HUES48 (cell line): Measurements from ENCODE around the gene NHEJ1.

ENCODE experiments used
- H3K27ac ChIP-seq: one replicate; pipeline ENCODE4 v1.7.0; 2013; ENCODE audit warnings: low read depth, low read length, inconsistent platforms
- H3K27me3 ChIP-seq: 2 replicates; pipeline ENCODE4 v1.6.1; 2013; ENCODE audit warnings: mild to moderate bottlenecking, low read length; ENCODE audit not compliant: control insufficient read depth, insufficient read depth
- H3K36me3 ChIP-seq: 2 replicates; pipeline ENCODE4 v1.6.1; 2013; ENCODE audit warnings: low read length; ENCODE audit not compliant: control insufficient read depth, insufficient read depth
- H3K4me1 ChIP-seq: 2 replicates; pipeline ENCODE4 v1.6.1; 2013; ENCODE audit warnings: mild to moderate bottlenecking, low read length; ENCODE audit not compliant: control insufficient read depth, insufficient read depth
- H3K4me3 ChIP-seq: 2 replicates; pipeline ENCODE4 v1.5.1; 2013; ENCODE audit warnings: mild to moderate bottlenecking, low read depth, low read length
- H3K9ac ChIP-seq: 2 replicates; pipeline ENCODE4 v1.6.1; 2013; ENCODE audit warnings: mild to moderate bottlenecking, low read depth, low read length, moderate library complexity
- H3K9me3 ChIP-seq: 2 replicates; pipeline ENCODE4 v1.6.1; 2013; ENCODE audit warnings: low read length; ENCODE audit not compliant: control insufficient read depth, insufficient read depth

The NHEJ1 gene

DNA sequence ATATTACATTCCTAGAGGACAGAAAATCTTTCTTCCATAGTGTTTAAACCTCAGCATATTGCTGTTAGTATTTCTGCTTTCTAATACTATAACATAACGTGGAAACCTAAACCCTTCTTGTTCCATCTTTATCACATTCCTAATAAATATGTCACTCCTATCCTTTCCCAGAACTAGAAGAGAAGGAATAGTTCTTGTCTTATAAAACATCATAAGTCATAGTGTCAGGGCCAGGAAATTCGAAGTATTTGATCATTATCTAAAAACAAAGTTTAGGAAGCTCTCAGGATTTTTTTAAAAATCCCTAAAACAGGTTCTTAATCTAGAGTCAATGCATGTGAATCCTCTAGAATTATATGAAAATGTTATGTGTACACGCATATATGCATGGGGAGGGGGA is 2.0 kb downstream of the NHEJ1 start:
- Histone ChIP-seq H3K4me1 (peaks cover 10% of the 10 kb centered on the region), H3K9ac (no peak overlapping the region), H3K27ac (no peak overlapping the region), H3K36me3 (peaks cover 23% of the 10 kb centered on the region), H3K4me3 (no peak overlapping the region), H3K9me3 (no peaks in the 10 kb centered on the region), H3K27me3 (no peaks in the 10 kb centered on the region)

DNA sequence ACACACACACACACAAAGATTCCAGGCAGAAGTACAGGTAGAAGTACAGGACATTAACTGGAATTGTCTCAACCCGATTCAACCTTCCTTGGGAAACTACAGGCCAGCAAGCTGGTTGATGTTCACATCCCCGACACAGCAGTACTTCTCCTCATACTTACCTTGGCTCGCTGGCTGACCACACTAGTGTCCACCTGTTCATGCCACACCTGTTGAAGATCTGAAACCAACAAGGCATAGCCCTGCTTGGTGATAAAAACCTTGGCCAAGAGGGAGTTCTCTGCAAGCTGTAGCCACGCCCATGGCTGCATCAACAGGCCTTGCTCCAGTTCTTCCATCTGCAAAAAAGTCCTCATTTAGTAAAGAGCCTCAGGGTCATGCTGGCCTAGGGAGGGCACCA is 2.6 kb downstream of the NHEJ1 start:
- Histone ChIP-seq H3K9ac (no peak overlapping the region), H3K9me3 (no peaks in the 10 kb centered on the region), H3K36me3 (peaks cover 26% of the 10 kb centered on the region), H3K4me1 (peaks cover 10% of the 10 kb centered on the region), H3K27me3 (no peaks in the 10 kb centered on the region), H3K4me3 (no peak overlapping the region), H3K27ac (no peak overlapping the region)

DNA sequence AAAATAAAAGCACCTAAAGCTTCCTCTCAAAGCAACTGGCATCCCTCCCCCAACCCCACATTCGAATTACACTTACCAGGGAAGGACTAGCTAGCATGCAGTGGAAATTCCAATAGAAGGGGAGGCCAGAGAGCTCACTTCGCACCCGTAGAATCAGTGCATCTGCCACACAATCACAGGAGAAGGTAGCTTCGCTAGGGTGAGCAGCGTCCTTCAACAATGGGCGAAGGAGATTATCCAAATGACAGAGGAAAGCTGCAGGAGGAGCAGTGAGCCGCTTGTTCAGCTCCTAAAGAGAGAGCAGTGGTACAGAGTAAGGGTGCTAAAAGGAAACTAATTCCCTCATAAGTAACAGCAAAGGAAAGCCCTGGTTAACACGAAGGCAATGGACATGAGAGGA is 3.2 kb downstream of the NHEJ1 start:
- H3K4me1 ChIP-seq = peaks cover 10% of the 10 kb centered on the region
- no peak overlapping the region for H3K4me3 ChIP-seq
- H3K27ac ChIP-seq = no peak overlapping the region
- H3K36me3 ChIP-seq = peaks cover 28% of the 10 kb centered on the region
- H3K27me3 ChIP-seq = no peaks in the 10 kb centered on the region
- no peak overlapping the region for H3K9ac ChIP-seq
- no peaks in the 10 kb centered on the region for H3K9me3 ChIP-seq

DNA sequence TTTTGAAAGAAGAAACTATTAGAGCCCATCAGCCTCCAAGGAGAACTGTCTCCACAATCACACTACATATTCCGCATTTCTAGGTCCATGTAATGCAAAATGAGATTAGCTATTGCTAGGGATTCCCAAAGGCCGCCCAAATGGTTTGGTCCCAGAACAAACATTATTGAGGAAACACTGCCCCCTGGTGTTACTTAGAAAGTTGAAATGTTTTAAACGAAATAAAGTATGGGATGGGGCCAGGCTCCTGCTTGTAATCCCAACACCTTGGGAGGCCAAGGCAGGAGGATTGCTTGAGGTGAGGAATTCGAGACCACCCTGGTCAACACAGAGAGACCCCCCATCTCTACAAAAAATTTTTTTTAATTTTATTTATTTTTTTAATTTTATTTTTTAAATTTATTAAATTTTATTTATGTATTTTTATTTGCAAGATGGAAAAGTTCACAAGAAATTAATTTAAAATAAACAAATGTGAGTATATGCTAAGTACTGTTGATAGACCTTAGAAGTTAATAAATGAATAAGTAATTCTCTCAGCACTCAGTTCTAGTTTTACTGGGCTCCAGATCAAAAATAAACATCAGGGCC is 5.5 kb downstream of the NHEJ1 start:
- peaks cover 31% of the 10 kb centered on the region for H3K36me3 ChIP-seq
- no peak overlapping the region for H3K9ac ChIP-seq
- H3K9me3 ChIP-seq = no peaks in the 10 kb centered on the region
- H3K4me1 ChIP-seq = 0 out of 2 replicates have a peak, but pooled peaks cover 4% of the 10 kb centered on the region
- H3K4me3 ChIP-seq = no peak overlapping the region
- no peaks in the 10 kb centered on the region for H3K27me3 ChIP-seq
- no peak overlapping the region for H3K27ac ChIP-seq

DNA sequence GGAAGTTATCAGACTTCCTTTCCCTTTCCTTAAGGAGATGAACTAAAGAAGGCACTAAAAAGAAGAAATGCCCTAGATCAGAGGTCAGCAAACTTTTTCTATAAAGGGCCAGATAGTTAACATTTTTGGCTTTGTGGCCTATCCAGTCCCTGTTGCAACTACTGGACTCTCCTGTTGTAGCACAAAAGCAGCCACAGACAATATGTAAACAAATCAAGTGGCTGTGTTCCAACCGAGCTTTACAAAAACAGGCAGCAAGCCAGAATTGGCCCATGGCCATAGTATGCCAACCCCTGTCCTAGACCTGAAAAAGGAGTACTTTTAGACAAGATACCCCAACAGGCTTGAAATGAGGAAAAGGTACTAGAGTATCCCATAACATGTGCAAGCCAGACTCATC is 10.9 kb downstream of the NHEJ1 start:
- Histone ChIP-seq H3K27me3 (no peaks in the 10 kb centered on the region), H3K27ac (no peak overlapping the region), H3K4me1 (no peaks in the 10 kb centered on the region), H3K36me3 (peaks cover 34% of the 10 kb centered on the region), H3K4me3 (no peak overlapping the region), H3K9ac (no peak overlapping the region), H3K9me3 (no peaks in the 10 kb centered on the region)

DNA sequence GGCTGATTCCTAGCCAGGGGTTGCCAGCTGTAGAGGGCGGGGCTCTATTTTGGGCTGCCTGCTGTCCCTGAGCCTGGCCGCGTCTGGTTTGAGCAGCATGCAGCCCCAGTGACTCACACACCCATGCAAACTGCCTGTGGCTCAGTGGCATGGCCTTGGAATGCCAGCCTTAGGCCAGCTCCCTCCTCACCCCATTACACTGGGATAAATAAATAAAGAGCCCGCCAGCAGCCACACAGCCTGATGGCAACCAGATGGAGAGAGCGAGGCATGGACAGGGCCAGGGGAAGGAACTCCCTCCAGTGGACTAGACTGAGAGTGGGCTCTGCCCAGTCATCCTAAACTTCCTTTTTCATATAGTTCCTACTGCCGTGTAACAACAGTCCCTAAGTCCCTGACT is 18.3 kb downstream of the NHEJ1 start:
- H3K9ac ChIP-seq = no peak overlapping the region
- peaks cover 33% of the 10 kb centered on the region; the same call in 1 of the 2 replicates for H3K36me3 ChIP-seq
- H3K9me3 ChIP-seq = no peaks in the 10 kb centered on the region
- no peak overlapping the region for H3K4me3 ChIP-seq
- no peak overlapping the region for H3K27ac ChIP-seq
- H3K27me3 ChIP-seq = no peaks in the 10 kb centered on the region
- H3K4me1 ChIP-seq = no peaks in the 10 kb centered on the region

DNA sequence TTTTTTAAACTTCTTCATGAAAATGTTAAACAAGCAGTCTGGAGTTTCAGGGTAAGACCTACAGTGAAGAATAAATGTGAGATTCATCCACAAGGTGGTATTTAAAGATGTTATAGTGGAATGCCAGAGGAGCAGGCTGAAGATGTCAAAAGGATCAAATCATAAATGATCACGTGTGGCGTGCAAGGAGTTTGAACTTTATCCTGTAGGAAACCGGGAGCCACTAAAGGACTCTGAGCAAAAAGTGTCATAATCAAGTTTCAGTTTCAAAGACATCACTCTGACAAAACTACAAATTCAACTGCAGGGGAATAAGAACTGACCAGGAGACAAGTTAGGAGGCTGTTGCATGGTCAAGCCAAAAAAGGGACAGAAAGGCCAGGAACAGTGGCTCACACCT is 19.9 kb downstream of the NHEJ1 start:
- no peaks in the 10 kb centered on the region for H3K9me3 ChIP-seq
- H3K27ac ChIP-seq = no peak overlapping the region
- H3K4me1 ChIP-seq = no peaks in the 10 kb centered on the region
- H3K36me3 ChIP-seq = peaks cover 22% of the 10 kb centered on the region; the same call in 1 of the 2 replicates
- no peak overlapping the region for H3K9ac ChIP-seq
- H3K4me3 ChIP-seq = no peak overlapping the region
- no peaks in the 10 kb centered on the region for H3K27me3 ChIP-seq

DNA sequence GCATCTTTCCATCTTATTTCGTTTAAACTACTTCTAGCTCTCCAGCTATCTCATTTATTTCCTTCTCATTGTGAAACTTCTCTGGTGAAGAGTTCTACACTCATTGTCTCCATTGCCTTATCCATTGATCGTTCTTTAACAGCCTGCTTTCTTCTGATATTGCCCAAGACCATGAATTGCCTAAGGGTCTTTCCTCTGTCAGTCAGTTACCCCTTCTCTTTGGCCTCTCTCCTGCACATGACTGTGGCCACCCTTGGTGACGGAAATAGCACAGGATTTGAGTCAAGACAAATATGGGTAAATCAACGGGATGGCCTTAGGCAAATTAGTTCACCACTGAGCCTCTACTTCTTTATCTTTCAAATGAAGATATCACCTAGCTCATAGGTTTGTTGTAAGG is 26.6 kb downstream of the NHEJ1 start:
- Histone ChIP-seq H3K4me1 (no peaks in the 10 kb centered on the region), H3K9me3 (no peaks in the 10 kb centered on the region), H3K27me3 (no peaks in the 10 kb centered on the region), H3K4me3 (no peak overlapping the region), H3K9ac (no peak overlapping the region), H3K36me3 (no peaks in the 10 kb centered on the region), H3K27ac (no peak overlapping the region)

DNA sequence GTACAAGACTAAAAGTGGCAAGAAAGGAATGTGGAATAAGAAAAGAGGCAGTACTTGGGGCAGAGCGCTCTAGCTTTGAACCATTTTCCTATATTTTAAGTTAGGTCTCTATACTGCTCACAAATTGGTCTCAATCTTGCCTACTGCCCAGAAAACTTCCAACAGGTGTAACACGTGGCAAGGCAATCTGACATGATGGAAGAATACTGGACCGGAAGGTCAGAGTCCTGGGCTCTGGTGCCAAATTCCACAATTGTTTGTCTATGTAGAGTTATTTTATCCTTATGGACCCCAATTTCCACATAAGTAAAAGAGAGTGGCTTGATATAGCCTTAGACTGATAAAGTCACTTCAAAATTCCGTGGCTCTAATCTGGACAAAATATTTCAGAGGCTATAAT is 28.9 kb downstream of the NHEJ1 start:
- H3K4me3 ChIP-seq = no peak overlapping the region
- H3K36me3 ChIP-seq = no peaks in the 10 kb centered on the region
- H3K9me3 ChIP-seq = no peaks in the 10 kb centered on the region
- H3K27me3 ChIP-seq = no peaks in the 10 kb centered on the region
- H3K9ac ChIP-seq = no peak overlapping the region
- no peak overlapping the region for H3K27ac ChIP-seq
- H3K4me1 ChIP-seq = no peaks in the 10 kb centered on the region

DNA sequence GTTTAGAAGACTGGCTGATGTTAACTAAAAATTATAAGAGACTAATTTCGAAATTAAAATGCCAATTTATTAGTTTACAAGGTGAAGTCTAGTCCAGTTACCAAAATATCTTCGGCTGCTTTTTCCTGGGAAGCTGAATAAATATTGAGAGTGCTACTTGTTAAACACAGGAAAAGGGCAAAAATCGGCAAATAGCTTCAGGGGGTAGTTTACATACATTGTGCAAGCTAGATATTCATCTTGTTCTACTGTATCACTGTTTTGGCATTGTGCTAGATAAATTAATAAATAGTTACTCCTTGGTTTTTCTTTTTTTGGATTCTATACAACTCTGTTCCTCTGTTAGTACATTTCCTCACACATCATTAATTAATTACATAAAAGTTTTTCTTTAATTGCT is 29.3 kb downstream of the NHEJ1 start:
- Histone ChIP-seq H3K27ac (no peak overlapping the region), H3K4me1 (no peaks in the 10 kb centered on the region), H3K36me3 (no peaks in the 10 kb centered on the region), H3K4me3 (no peak overlapping the region), H3K9ac (no peak overlapping the region), H3K27me3 (no peaks in the 10 kb centered on the region), H3K9me3 (no peaks in the 10 kb centered on the region)

DNA sequence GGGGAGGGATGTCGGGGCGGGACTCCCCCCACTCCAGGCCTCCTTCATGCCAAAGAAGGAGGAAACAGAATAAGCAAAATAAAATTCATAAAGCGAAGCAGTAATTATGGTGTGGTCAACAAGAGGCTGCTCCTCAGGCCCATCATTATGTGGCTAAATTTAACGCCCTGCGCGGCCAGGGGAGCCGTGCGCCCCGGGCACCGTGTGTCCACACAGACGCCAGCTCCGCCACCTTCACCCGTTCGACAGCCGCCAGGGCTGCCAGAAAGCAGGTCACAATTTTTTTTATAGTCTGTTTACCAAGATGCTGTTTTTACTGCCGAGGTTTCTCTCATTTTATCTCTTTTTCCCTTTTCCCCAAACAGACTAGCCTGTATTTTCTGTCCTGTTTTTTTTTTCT is 31.0 kb downstream of the NHEJ1 start:
- no peaks in the 10 kb centered on the region for H3K36me3 ChIP-seq
- H3K4me3 ChIP-seq = no peak overlapping the region

DNA sequence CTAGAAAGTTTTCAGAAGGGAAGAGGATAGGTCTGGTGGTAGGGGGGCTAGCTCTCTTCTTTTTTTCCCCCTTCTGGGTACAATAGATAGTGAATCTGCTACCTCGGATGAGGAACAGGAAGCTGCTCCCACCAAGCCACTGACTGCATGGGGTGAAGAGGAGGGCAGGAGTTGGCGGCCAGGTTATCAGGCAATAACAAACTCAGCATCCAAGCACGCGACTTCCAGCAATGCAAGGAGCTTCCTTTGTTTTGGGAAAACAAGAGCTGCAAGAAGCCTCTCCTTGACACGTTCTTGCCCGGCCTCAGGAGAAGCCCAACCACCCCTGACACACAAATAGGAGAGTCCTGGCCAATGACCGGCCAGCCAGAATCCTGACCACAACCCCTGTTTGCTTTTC is 32.2 kb downstream of the NHEJ1 start:
- Histone ChIP-seq H3K4me3 (no peak overlapping the region), H3K4me1 (peaks cover 2% of the 10 kb centered on the region; the same call in 1 of the 2 replicates), H3K27ac (no peak overlapping the region), H3K9ac (no peak overlapping the region), H3K36me3 (no peaks in the 10 kb centered on the region), H3K9me3 (no peaks in the 10 kb centered on the region), H3K27me3 (no peaks in the 10 kb centered on the region)

More for the DNA sequence above, 31.0 kb downstream of the NHEJ1 start:
- Histone ChIP-seq H3K27ac (no peak overlapping the region), H3K4me1 (no peaks in the 10 kb centered on the region), H3K27me3 (no peaks in the 10 kb centered on the region), H3K9ac (no peak overlapping the region), H3K9me3 (no peaks in the 10 kb centered on the region)
